Nephron progenitor cell (in vitro differentiated cells): ENCODE results near the gene NKG7.

Source experiments
- DNase-seq: peaks from one replicate; pipeline ENCODE4 v3.0.0; 2021
- H3K27ac Mint-ChIP-seq: 2 replicates; pipeline ENCODE4 v1.8.0; 2021; ENCODE audit warnings: mild to moderate bottlenecking, moderate library complexity, mixed read lengths
- H3K27me3 Mint-ChIP-seq: 2 replicates; pipeline ENCODE4 v1.8.0; 2021; ENCODE audit warnings: mild to moderate bottlenecking, low read depth, mixed read lengths; ENCODE audit not compliant: poor library complexity
- H3K36me3 Mint-ChIP-seq: 2 replicates; pipeline ENCODE4 v1.8.0; 2021; ENCODE audit warnings: low read depth, mixed read lengths
- H3K4me1 Mint-ChIP-seq: 2 replicates; pipeline ENCODE4 v1.8.0; 2021; ENCODE audit warnings: mixed read lengths
- H3K4me3 Mint-ChIP-seq: 2 replicates; pipeline ENCODE4 v1.8.0; 2021; ENCODE audit warnings: mild to moderate bottlenecking, moderate library complexity, mixed read lengths
- H3K9me3 Mint-ChIP-seq: 2 replicates; pipeline ENCODE4 v1.8.0; 2021; ENCODE audit warnings: mild to moderate bottlenecking, moderate library complexity, mixed read lengths
- TF ChIP-seq, protein P1 (sequence below): fragments of 200-600 bp; sonication (generic); IDR thresholded peaks from 2 replicates; pipeline ENCODE4 v1.5.0; 2021; ENCODE audit warnings: antibody characterized with exemption

NKG7 gene

GRCh38 chr19:51347209-51347928, 25.1 kb downstream of the NKG7 start:
- Mint-ChIP-seq H3K4me3 (no peak overlapping the region), H3K36me3 (peaks cover 29% of the 10 kb centered on the region), H3K27me3 (peaks cover 8% of the 10 kb centered on the region), H3K27ac (no peak overlapping the region), H3K9me3 (no peaks in the 10 kb centered on the region), H3K4me1 (peaks cover 22% of the 10 kb centered on the region)
- no peak for DNase-seq
- TF ChIP-seq, protein P1, sequence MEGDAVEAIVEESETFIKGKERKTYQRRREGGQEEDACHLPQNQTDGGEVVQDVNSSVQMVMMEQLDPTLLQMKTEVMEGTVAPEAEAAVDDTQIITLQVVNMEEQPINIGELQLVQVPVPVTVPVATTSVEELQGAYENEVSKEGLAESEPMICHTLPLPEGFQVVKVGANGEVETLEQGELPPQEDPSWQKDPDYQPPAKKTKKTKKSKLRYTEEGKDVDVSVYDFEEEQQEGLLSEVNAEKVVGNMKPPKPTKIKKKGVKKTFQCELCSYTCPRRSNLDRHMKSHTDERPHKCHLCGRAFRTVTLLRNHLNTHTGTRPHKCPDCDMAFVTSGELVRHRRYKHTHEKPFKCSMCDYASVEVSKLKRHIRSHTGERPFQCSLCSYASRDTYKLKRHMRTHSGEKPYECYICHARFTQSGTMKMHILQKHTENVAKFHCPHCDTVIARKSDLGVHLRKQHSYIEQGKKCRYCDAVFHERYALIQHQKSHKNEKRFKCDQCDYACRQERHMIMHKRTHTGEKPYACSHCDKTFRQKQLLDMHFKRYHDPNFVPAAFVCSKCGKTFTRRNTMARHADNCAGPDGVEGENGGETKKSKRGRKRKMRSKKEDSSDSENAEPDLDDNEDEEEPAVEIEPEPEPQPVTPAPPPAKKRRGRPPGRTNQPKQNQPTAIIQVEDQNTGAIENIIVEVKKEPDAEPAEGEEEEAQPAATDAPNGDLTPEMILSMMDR = no peak

GRCh38 chr19:51346742-51347141, 25.7 kb downstream of the NKG7 start:
- Mint-ChIP-seq H3K27me3 (peaks cover 12% of the 10 kb centered on the region), H3K27ac (no peak overlapping the region), H3K4me3 (no peak overlapping the region), H3K9me3 (no peaks in the 10 kb centered on the region), H3K36me3 (peaks cover 23% of the 10 kb centered on the region), H3K4me1 (peaks cover 22% of the 10 kb centered on the region)
- TF ChIP-seq, protein P1 = no peak
- no peak for DNase-seq

GRCh38 chr19:51345076-51345620, 27.3 kb downstream of the NKG7 start:
- peaks cover 32% of the 10 kb centered on the region for H3K4me1 Mint-ChIP-seq
- H3K9me3 Mint-ChIP-seq = no peaks in the 10 kb centered on the region
- no peak for DNase-seq
- peaks cover 14% of the 10 kb centered on the region for H3K36me3 Mint-ChIP-seq
- TF ChIP-seq, protein P1 = no peak
- H3K4me3 Mint-ChIP-seq = no peak overlapping the region
- peaks cover 25% of the 10 kb centered on the region for H3K27me3 Mint-ChIP-seq
- H3K27ac Mint-ChIP-seq = peak overlapping the region; percentile 78

- Mint-ChIP-seq H3K9me3 (no peaks in the 10 kb centered on the region), H3K4me3 (peak overlapping the region; percentile 71), H3K27ac (peak overlapping the region; percentile 17), H3K4me1 (peaks cover 45% of the 10 kb centered on the region), H3K27me3 (peaks cover 28% of the 10 kb centered on the region), H3K36me3 (peaks cover 14% of the 10 kb centered on the region)
- DNase-seq = no peak
- TF ChIP-seq, protein P1 = no peak
Measured at GRCh38 chr19:51342631-51343569, 29.6 kb downstream of the NKG7 start.

- no peak for DNase-seq
- Mint-ChIP-seq H3K9me3 (no peaks in the 10 kb centered on the region), H3K36me3 (peaks cover 9% of the 10 kb centered on the region), H3K27ac (peak within 1 kb of the TSS; percentile 61), H3K4me1 (peaks cover 41% of the 10 kb centered on the region), H3K4me3 (peak within 1 kb of the TSS; percentile 82), H3K27me3 (peaks cover 28% of the 10 kb centered on the region)
- TF ChIP-seq, protein P1 = no peak
Measured at GRCh38 chr19:51341976-51342580, 30.4 kb downstream of the NKG7 start, which contains the start of gene VSIG10L. Gene VSIG10L (minus strand): TSS chr19:51342139. CDS start chr19:51342124, 15 bp downstream.
